Measurements from ENCODE around the gene ATP10A.

DNA sequence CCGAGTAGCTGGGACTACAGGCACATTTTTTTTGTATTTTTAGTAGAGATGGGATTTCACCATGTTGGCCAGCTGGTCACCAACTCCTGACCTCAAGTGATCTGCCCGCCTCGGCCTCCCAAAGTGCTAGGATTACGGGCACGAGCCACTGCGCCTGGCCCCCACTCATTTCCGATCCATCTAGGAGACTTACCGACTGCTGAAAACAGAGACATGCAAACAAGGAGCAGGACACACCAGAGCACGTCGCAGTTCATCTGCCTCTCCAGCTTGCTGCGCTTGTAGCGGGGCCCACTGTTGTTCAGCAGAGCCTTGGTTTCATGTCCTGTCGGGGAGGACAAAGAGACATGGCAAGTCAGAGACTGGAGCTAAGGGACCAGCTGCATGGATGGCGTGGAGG, 137.4 kb downstream of the ATP10A start:
- TF ChIP-seq, protein P1, sequence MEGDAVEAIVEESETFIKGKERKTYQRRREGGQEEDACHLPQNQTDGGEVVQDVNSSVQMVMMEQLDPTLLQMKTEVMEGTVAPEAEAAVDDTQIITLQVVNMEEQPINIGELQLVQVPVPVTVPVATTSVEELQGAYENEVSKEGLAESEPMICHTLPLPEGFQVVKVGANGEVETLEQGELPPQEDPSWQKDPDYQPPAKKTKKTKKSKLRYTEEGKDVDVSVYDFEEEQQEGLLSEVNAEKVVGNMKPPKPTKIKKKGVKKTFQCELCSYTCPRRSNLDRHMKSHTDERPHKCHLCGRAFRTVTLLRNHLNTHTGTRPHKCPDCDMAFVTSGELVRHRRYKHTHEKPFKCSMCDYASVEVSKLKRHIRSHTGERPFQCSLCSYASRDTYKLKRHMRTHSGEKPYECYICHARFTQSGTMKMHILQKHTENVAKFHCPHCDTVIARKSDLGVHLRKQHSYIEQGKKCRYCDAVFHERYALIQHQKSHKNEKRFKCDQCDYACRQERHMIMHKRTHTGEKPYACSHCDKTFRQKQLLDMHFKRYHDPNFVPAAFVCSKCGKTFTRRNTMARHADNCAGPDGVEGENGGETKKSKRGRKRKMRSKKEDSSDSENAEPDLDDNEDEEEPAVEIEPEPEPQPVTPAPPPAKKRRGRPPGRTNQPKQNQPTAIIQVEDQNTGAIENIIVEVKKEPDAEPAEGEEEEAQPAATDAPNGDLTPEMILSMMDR (IDR thresholded peaks at IDR 0.05 in 2 of 3, conservative IDR thresholded peaks at IDR 0.05 in 1 of 3; ENCODE audit: insufficient read depth in 2 of 3, low read depth in 1 of 3, low read length in 3 of 3): no peak
- TF ChIP-seq FOXJ3 (CRISPR knock-in tag; IDR thresholded peaks at IDR 0.05) (no peak), CEBPB (tag; IDR thresholded peaks at IDR 0.05) (no peak)
